Tibial artery (tissue), 4 donors: ENCODE measurements around the gene C1D.

Experiments
- DNase-seq, 2 donors: peaks; one replicate each; pipeline ENCODE4 v3.0.0-alpha.2; 2019
- H3K27ac ChIP-seq, 2 donors: fragments of 200-600 bp; sonication (generic) in 1 of 2; 1 replicate in 1 of 2; 2 replicates in 1 of 2; pipeline ENCODE4 v1.5.1; 2018 to 2019; ENCODE audit warnings: mild to moderate bottlenecking in 1 of 2
- H3K27me3 ChIP-seq, 2 donors: fragments of 200-600 bp; sonication (generic) in 1 of 2; one replicate each; pipeline versions ENCODE4 v1.5.1 to v1.6.0; 2016 to 2019
- H3K36me3 ChIP-seq, 3 donors: fragments of 200-600 bp; sonication (generic) in 2 of 3; one replicate each; pipeline ENCODE4 v1.5.1; 2016 to 2019; ENCODE audit warnings: mild to moderate bottlenecking in 2 of 3
- H3K4me1 ChIP-seq, 4 donors: fragments of 200-600 bp; sonication (generic) in 2 of 4; 1 replicate in 3 of 4; 2 replicates in 1 of 4; pipeline ENCODE4 v1.5.1; 2016 to 2019
- H3K4me3 ChIP-seq, 2 donors: fragments of 200-600 bp; sonication (generic) in 1 of 2; 1 replicate in 1 of 2; 2 replicates in 1 of 2; pipeline ENCODE4 v1.5.1; 2018 to 2019; ENCODE audit warnings: mild to moderate bottlenecking in 2 of 2
- H3K9me3 ChIP-seq, 3 donors: fragments of 200-600 bp; sonication (generic) in 1 of 3; one replicate each; pipeline ENCODE4 v1.5.1; 2016 to 2019
- CTCF ChIP-seq, 2 experiments: fragments of 200-600 bp in 1 of 2; fragments of 450-650 bp in 1 of 2; IDR thresholded peaks; one replicate each; pipeline ENCODE4 v1.5.1; 2017 to 2019; ENCODE audit warnings: antibody characterized with exemption in 2 of 2, mild to moderate bottlenecking in 1 of 2, moderate library complexity in 1 of 2
- intact Hi-C: fragments of 100-400 bp; cut with DNase I; formaldehyde crosslinking; loops from one replicate; pipeline ENCODE4 v1.15.0; 2023; ENCODE audit warnings: low total_unique reads

Gene C1D

GRCh38 chr2:68103709-68104055 lies 40.9 kb upstream of the C1D start:
- no peaks in the 10 kb centered on the region for H3K9me3 ChIP-seq
- no peak for TF ChIP-seq CTCF (IDR thresholded peaks at IDR 0.05)
- H3K36me3 ChIP-seq = no peaks in the 10 kb centered on the region
- H3K4me3 ChIP-seq = no peak overlapping the region
- H3K27ac ChIP-seq = no peak overlapping the region
- intact Hi-C loops = no loop called here
- DNase-seq = no peak
- H3K4me1 ChIP-seq = no peaks in the 10 kb centered on the region
- no peaks in the 10 kb centered on the region for H3K27me3 ChIP-seq

- H3K4me3 ChIP-seq = no peak overlapping the region
- H3K9me3 ChIP-seq = no peaks in the 10 kb centered on the region
- no peaks in the 10 kb centered on the region for H3K36me3 ChIP-seq
- DNase-seq = no peak
- H3K27ac ChIP-seq = no peak overlapping the region
- H3K4me1 ChIP-seq = no peaks in the 10 kb centered on the region
- no peak for TF ChIP-seq CTCF (IDR thresholded peaks at IDR 0.05)
- H3K27me3 ChIP-seq = no peaks in the 10 kb centered on the region
- intact Hi-C loops = no loop called here
These were observed 40.4 kb upstream of the C1D start for GRCh38 chr2:68103030-68103708.

- H3K9me3 ChIP-seq = no peaks in the 10 kb centered on the region
- no peaks in the 10 kb centered on the region for H3K4me1 ChIP-seq
- H3K36me3 ChIP-seq = no peaks in the 10 kb centered on the region
- no peak overlapping the region for H3K4me3 ChIP-seq
- no peak for TF ChIP-seq CTCF (IDR thresholded peaks at IDR 0.05)
- no peaks in the 10 kb centered on the region for H3K27me3 ChIP-seq
- intact Hi-C loops = no loop called here
- DNase-seq = no peak
- no peak overlapping the region for H3K27ac ChIP-seq
These were observed 37.4 kb upstream of the C1D start for GRCh38 chr2:68100189-68100588.

GRCh38 chr2:68099260-68099659 lies 36.5 kb upstream of the C1D start:
- TF ChIP-seq CTCF (IDR thresholded peaks at IDR 0.05) = no peak
- intact Hi-C loops = no loop called here
- no peak for DNase-seq
- no peak overlapping the region for H3K27ac ChIP-seq
- H3K36me3 ChIP-seq = no peaks in the 10 kb centered on the region
- no peaks in the 10 kb centered on the region for H3K27me3 ChIP-seq
- no peak overlapping the region for H3K4me3 ChIP-seq
- no peaks in the 10 kb centered on the region for H3K9me3 ChIP-seq
- no peaks in the 10 kb centered on the region for H3K4me1 ChIP-seq

- H3K9me3 ChIP-seq = no peaks in the 10 kb centered on the region
- H3K27ac ChIP-seq = no peak overlapping the region
- no peaks in the 10 kb centered on the region for H3K4me1 ChIP-seq
- intact Hi-C loops = no loop called here
- DNase-seq = no peak
- H3K27me3 ChIP-seq = no peaks in the 10 kb centered on the region
- no peaks in the 10 kb centered on the region for H3K36me3 ChIP-seq
- no peak for TF ChIP-seq CTCF (IDR thresholded peaks at IDR 0.05)
- H3K4me3 ChIP-seq = no peak overlapping the region
These were observed 35.5 kb upstream of the C1D start for GRCh38 chr2:68098291-68098797.

- H3K9me3 ChIP-seq = no peaks in the 10 kb centered on the region
- H3K27ac ChIP-seq = no peak overlapping the region
- H3K4me1 ChIP-seq = no peaks in the 10 kb centered on the region
- DNase-seq = no peak
- H3K36me3 ChIP-seq = no peaks in the 10 kb centered on the region
- H3K4me3 ChIP-seq = no peak overlapping the region
- intact Hi-C loops = no loop called here
- H3K27me3 ChIP-seq = no peaks in the 10 kb centered on the region
- no peak for TF ChIP-seq CTCF (IDR thresholded peaks at IDR 0.05)
These were observed 31.3 kb upstream of the C1D start for GRCh38 chr2:68094111-68094510.
